HEK293T (cell line): ENCODE measurements around the gene SDC4.

Source experiments
- BHLHE40 ChIP-seq: fragments of 450-650 bp; IDR thresholded peaks from 2 replicates; pipeline ENCODE4 v1.6.1; 2016; ENCODE audit warnings: mild to moderate bottlenecking, moderate library complexity, borderline replicate concordance
- FOXA1 ChIP-seq: fragments of 450-650 bp; IDR thresholded peaks from 2 replicates; pipeline ENCODE4 v1.6.1; 2016; ENCODE audit warnings: mild to moderate bottlenecking
- FOXM1 ChIP-seq: fragments of 450-650 bp; IDR thresholded peaks from 2 replicates; pipeline ENCODE4 v1.6.1; 2017; ENCODE audit warnings: mild to moderate bottlenecking, borderline replicate concordance
- L3MBTL2 ChIP-seq: fragments of 450-650 bp; conservative IDR thresholded peaks from 2 replicates; pipeline ENCODE4 v1.6.1; 2016; ENCODE audit warnings: mild to moderate bottlenecking
- SP1 ChIP-seq: fragments of 450-650 bp; IDR thresholded peaks from 2 replicates; pipeline ENCODE4 v1.6.1; 2017
- SUZ12 ChIP-seq: fragments of 450-650 bp; IDR thresholded peaks from 2 replicates; pipeline ENCODE4 v1.6.1; 2016; ENCODE audit warnings: mild to moderate bottlenecking
- ZNF384 ChIP-seq: fragments of 450-650 bp; IDR thresholded peaks from 2 replicates; pipeline ENCODE4 v1.6.1; 2016
- TF ChIP-seq, protein P1 (sequence below): fragments of 450-650 bp; IDR thresholded peaks from 2 replicates; pipeline ENCODE4 v1.6.1; 2016

DNA sequence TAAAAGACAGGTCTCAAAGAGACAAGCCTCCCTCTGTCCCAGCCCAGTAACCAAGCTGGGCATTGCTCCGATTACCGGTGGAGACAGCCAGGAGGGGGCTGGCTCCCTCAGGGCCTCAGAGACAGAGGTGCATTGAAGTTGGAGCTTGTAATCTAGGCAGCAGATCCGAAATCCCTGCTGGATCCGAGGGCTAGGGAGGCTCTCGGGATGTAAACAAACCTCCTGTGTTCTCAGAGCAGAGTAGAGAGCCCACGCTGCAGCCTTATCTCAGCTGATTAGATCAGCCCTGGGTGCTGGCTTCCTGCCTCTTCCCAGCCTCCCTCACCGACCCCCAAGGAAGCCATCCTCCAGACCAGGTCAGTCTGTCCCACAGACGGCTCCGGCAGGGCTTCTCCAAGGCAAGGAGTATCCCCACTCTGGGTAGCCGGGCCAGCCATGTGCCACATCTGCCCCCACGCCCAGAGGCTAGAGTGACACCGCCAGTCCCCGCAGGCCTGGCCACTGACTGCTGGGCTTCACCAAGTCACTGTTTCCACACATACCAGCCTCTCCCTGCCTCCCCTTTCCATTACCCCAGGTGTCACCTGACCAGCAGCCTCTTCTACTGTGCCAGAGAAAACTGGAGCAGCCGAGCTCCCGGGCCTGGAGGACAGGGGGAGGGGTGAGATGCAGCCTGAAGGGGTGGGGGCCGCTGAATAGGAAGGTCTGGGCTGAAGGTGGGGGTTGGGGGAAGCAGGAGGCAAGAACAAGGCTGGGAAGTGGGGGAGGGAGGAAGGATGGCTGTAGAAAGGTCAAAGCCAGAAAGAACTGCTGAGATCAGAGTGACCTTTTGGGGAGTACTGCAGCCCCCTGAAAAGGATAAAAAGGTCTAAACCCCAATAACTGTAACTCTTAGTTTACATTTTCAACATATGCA, 6.0 kb downstream of the SDC4 start:
- TF ChIP-seq BHLHE40 (no peak), FOXM1 (no peak), SUZ12 (no peak), SP1 (no peak), ZNF384 (no peak), L3MBTL2 (no peak), FOXA1 (no peak)
- TF ChIP-seq, protein P1, sequence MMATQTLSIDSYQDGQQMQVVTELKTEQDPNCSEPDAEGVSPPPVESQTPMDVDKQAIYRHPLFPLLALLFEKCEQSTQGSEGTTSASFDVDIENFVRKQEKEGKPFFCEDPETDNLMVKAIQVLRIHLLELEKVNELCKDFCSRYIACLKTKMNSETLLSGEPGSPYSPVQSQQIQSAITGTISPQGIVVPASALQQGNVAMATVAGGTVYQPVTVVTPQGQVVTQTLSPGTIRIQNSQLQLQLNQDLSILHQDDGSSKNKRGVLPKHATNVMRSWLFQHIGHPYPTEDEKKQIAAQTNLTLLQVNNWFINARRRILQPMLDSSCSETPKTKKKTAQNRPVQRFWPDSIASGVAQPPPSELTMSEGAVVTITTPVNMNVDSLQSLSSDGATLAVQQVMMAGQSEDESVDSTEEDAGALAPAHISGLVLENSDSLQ = no peak
